Peyer's patch (tissue), 4 donors: Measurements from ENCODE around the gene CYB5RL. TPM values are rescaled to one million over a fixed set of nuclear protein-coding genes. Genes with fewer than 3 reads are reported as not detected.

ENCODE experiments used
- DNase-seq, 3 donors: peaks; one replicate each; pipeline ENCODE4 v3.0.0-alpha.2; 2017 to 2019
- H3K27ac ChIP-seq, 4 donors: fragments of 200-600 bp; sonication (generic); one replicate each; pipeline ENCODE4 v1.5.1; 2016 to 2019
- H3K27me3 ChIP-seq, 2 donors: fragments of 200-600 bp; sonication (generic); one replicate each; pipeline ENCODE4 v1.5.1; 2019
- H3K36me3 ChIP-seq, 3 donors: fragments of 200-600 bp; sonication (generic); one replicate each; pipeline ENCODE4 v1.5.1; 2016 to 2019
- H3K4me1 ChIP-seq, 4 donors: fragments of 200-600 bp; sonication (generic); one replicate each; pipeline ENCODE4 v1.5.1; 2016 to 2019
- H3K4me3 ChIP-seq, 4 donors: fragments of 200-600 bp; sonication (generic); 1 replicate in 3 of 4; 2 replicates in 1 of 4; pipeline ENCODE4 v1.5.1; 2016 to 2019; ENCODE audit warnings: mild to moderate bottlenecking in 1 of 4
- H3K9me3 ChIP-seq, 4 donors: fragments of 200-600 bp; sonication (generic); one replicate each; pipeline ENCODE4 v1.5.1; 2016 to 2019; ENCODE audit warnings: mild to moderate bottlenecking in 1 of 4
- CTCF ChIP-seq, 6 experiments: fragments of 450-650 bp in 4 of 6; fragments of 200-600 bp in 2 of 6; sonication (generic) in 1 of 6; IDR thresholded peaks; one replicate each; pipeline ENCODE4 v1.5.1; 2017 to 2019; ENCODE audit warnings: antibody characterized with exemption in 6 of 6, mild to moderate bottlenecking in 3 of 6, moderate library complexity in 1 of 6
- POLR2A ChIP-seq, 2 donors: fragments of 450-650 bp; IDR thresholded peaks; one replicate each; pipeline ENCODE4 v1.5.1; 2017; ENCODE audit warnings: antibody characterized with exemption in 2 of 2, mild to moderate bottlenecking in 2 of 2, moderate library complexity in 2 of 2
- total RNA-seq, 4 donors: library from RNA; depleted of rRNA; stranded (reverse); fragments of >200 nt; gene quantifications; one replicate each; pipeline ENCODE4 v1.1.0, GENCODE V29; 2016

CYB5RL gene
- total RNA-seq, 4 donors from 2014 or later = 3.9 to 11.5 (median 6.9) TPM

DNA sequence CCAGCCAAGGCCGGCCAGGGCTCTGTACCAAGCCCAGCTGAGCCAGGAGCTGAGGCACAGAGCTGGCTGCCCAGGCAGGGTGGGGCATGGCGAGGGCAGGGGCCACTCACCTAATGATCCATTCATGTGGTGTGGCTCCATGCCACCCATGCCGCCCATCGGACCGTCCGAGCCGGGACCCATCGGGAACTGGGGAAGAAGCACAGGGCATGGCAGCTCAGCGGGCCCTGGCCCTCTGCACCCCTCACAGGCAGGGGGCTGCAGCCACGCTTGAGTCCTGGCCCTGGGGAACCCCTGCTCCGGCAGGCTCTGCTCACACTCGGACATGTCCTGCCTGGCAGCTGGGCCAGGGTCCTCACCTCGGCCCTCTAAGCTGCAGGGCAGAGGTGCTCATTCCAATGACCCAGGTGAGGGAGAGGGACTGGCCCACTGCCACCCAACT lies 28.8 kb upstream of the CYB5RL start:
- Histone ChIP-seq H3K27me3 (no peaks in the 10 kb centered on the region), H3K4me3 (no peak overlapping the region), H3K36me3 (peaks cover 0 to 14% (median 0%) of the 10 kb centered on the region in 3 donors), H3K27ac (no peak overlapping the region), H3K9me3 (no peaks in the 10 kb centered on the region), H3K4me1 (peaks cover 0 to 9% (median 0%) of the 10 kb centered on the region in 4 donors)
- TF ChIP-seq POLR2A (IDR thresholded peaks at IDR 0.05) (no peak), CTCF (IDR thresholded peaks at IDR 0.05) (no peak)
- DNase-seq = no peak

- DNase-seq = no peak
- peaks cover 0 to 14% (median 0%) of the 10 kb centered on the region in 3 donors for H3K36me3 ChIP-seq
- H3K27me3 ChIP-seq = no peaks in the 10 kb centered on the region
- H3K4me1 ChIP-seq = peaks cover 0 to 9% (median 0%) of the 10 kb centered on the region in 4 donors
- peak overlapping the region in 1 of 4 donors; percentile 9 for H3K27ac ChIP-seq
- no peaks in the 10 kb centered on the region for H3K9me3 ChIP-seq
- TF ChIP-seq POLR2A (IDR thresholded peaks at IDR 0.05) (no peak), CTCF (IDR thresholded peaks at IDR 0.05) (no peak)
- H3K4me3 ChIP-seq = no peak overlapping the region
Measured at GRCh38 chr1:54227891-54228310, 28.1 kb upstream of the CYB5RL start.

DNA sequence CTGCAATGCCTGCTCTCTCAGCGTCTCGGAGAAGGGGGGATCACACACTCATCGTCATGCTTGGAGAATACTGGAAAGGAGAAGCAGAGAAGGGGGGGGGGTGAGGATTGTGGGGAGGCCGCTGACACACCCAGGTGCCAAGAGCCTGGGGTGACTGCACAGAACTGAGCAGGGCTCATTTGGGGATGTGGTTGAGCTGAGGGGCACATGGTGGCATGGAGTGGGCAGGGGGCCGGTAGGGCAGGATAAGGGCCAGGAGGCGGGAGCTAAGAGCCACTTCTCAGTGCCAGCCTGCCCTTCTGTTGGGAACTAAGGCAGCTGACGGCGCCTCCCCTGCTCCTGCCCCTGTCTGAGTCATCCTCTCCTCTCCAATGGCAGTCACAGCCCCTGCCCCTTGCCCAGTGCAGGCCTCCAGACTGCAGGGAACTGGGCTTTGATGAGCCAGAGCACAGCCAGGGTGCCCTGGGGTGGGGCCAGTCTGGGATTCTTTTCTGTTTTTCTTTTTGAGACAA lies 27.3 kb upstream of the CYB5RL start:
- TF ChIP-seq POLR2A (IDR thresholded peaks at IDR 0.05) (no peak), CTCF (IDR thresholded peaks at IDR 0.05) (no peak)
- peak overlapping the region in 1 of 4 donors; percentile 9 for H3K27ac ChIP-seq
- peaks cover 0 to 14% (median 0%) of the 10 kb centered on the region in 3 donors for H3K36me3 ChIP-seq
- no peaks in the 10 kb centered on the region for H3K27me3 ChIP-seq
- H3K9me3 ChIP-seq = no peaks in the 10 kb centered on the region
- H3K4me3 ChIP-seq = no peak overlapping the region
- peaks cover 0 to 9% (median 0%) of the 10 kb centered on the region in 4 donors for H3K4me1 ChIP-seq
- DNase-seq = peak in 1 of 3 donors; percentile 72

- H3K9me3 ChIP-seq = no peaks in the 10 kb centered on the region
- H3K36me3 ChIP-seq = peaks cover 0 to 17% (median 0%) of the 10 kb centered on the region in 3 donors
- H3K4me3 ChIP-seq = no peak overlapping the region
- no peak for DNase-seq
- no peaks in the 10 kb centered on the region for H3K27me3 ChIP-seq
- H3K4me1 ChIP-seq = peaks cover 0 to 9% (median 0%) of the 10 kb centered on the region in 4 donors
- no peak overlapping the region for H3K27ac ChIP-seq
- TF ChIP-seq CTCF (IDR thresholded peaks at IDR 0.05) (no peak), POLR2A (IDR thresholded peaks at IDR 0.05) (no peak)
Measured at GRCh38 chr1:54225986-54226559, 26.2 kb upstream of the CYB5RL start.

- Histone ChIP-seq H3K4me1 (peaks cover 0 to 14% (median 0%) of the 10 kb centered on the region in 4 donors), H3K27ac (no peak overlapping the region), H3K4me3 (no peak overlapping the region), H3K36me3 (peaks cover 0 to 17% (median 0%) of the 10 kb centered on the region in 3 donors), H3K9me3 (no peaks in the 10 kb centered on the region), H3K27me3 (no peaks in the 10 kb centered on the region)
- TF ChIP-seq CTCF (IDR thresholded peaks at IDR 0.05) = no peak
- no peak for TF ChIP-seq POLR2A (IDR thresholded peaks at IDR 0.05)
- DNase-seq = no peak
Measured at GRCh38 chr1:54225378-54225777, 25.5 kb upstream of the CYB5RL start.
